ENCODE results near the gene ARRB1. TPM values are rescaled to one million over a fixed set of nuclear protein-coding genes. Genes with fewer than 3 reads are reported as not detected.

The ARRB1 gene
- total and polyA plus RNA-seq, 9 of the 15 experiments (the other 6 are each of a cell fraction or from before 2014, with no cell fraction given) = 6.6 to 45.4 (median 28.5) TPM

GRCh38 chr11:75298191-75298975, 53.1 kb downstream of the ARRB1 start:
- H3K9me1 ChIP-seq (ENCODE audit: control insufficient read depth, insufficient read depth, low read length) = no peaks in the 10 kb centered on the region
- ChIA-PET POLR2A (no interaction called here), CTCF (ENCODE audit: low intra/inter-chr PET ratio) (no interaction called here)
- in situ Hi-C loops (cut with MboI) (no loop called here), intact Hi-C loops (cut with micrococcal nuclease) (no loop called here)
- WGBS (ENCODE audit: insufficient coverage, low coverage, missing lambda C conversion rate) = 53% methylated on average over 3 of the region's 4 CpGs
- no peak overlapping the region for H3K9ac ChIP-seq (ENCODE audit: insufficient read depth in 1 of 2, low read depth in 2 of 2, low read length in 2 of 2)
- no peaks in the 10 kb centered on the region; the same call in 2 of the 3 replicates for H3K79me2 ChIP-seq (ENCODE audit: control insufficient read depth, insufficient read depth, low read length)
- peaks cover 0 to under 1% of the 10 kb centered on the region in 2 experiments; a peak in 1 of 5 replicates for H3K4me1 ChIP-seq (replicated peaks in 1 of 2; ENCODE audit: control insufficient read depth in 2 of 2, insufficient read depth in 2 of 2, low read length in 2 of 2)
- H3K36me3 ChIP-seq (ENCODE audit: control insufficient read depth, insufficient read depth, low read length) = peaks cover 3% of the 10 kb centered on the region; the same call in 2 of the 3 replicates
- no TSS peak for BruUV-seq (replicated peaks)
- no peak overlapping the region for H3K27ac ChIP-seq (ENCODE audit: extremely low read depth, low read depth, low read length)
- H3K9me3 ChIP-seq (replicated peaks; ENCODE audit: control insufficient read depth, insufficient read depth, low read depth, low read length) = no peaks in the 10 kb centered on the region
- DNase-seq (ENCODE audit: extremely low read depth in 1 of 4, low spot score in 3 of 4) (no peak), FAIRE-seq (no peak), ATAC-seq (no peak)
- H3K4me3 ChIP-seq = no peak overlapping the region
- TF ChIP-seq ZNF511 (CRISPR knock-in tag; IDR thresholded peaks at IDR 0.05) (no peak), CEBPG (CRISPR knock-in tag; IDR thresholded peaks at IDR 0.05) (no peak), CEBPG (tag; conservative IDR thresholded peaks at IDR 0.05 in 1 of 2, IDR thresholded peaks at IDR 0.05 in 1 of 2) (no peak), GATAD2A (IDR thresholded peaks at IDR 0.05) (no peak)
- H4K20me1 ChIP-seq (replicated peaks; ENCODE audit: control insufficient read depth, insufficient read depth, low read length) = no peaks in the 10 kb centered on the region
- no peaks in the 10 kb centered on the region for H3K27me3 ChIP-seq (ENCODE audit: control insufficient read depth in 2 of 2, insufficient read depth in 2 of 2, low read length in 2 of 2)
- H3K4me2 ChIP-seq (ENCODE audit: insufficient read depth, low read length) = no peak overlapping the region
- no peak overlapping the region for H2AFZ ChIP-seq (ENCODE audit: low read depth, low read length)
